GM06990 (cell line): Measurements from ENCODE around the gene FAM89A.
"Not testable (repeated sequence)": the region's sequence is repeated elsewhere in the genome, so short reads cannot be mapped to it uniquely, and the experiment has no call there.

ENCODE experiments used
- DNase-seq: peaks from one replicate; pipeline ENCODE4 v3.0.0-alpha.2; 2011; ENCODE audit not compliant: insufficient read length; ENCODE audit errors: extremely low read depth
- H3K27me3 ChIP-seq: replicated peaks from 2 replicates; pipeline ENCODE4 v1.6.0; 2011; ENCODE audit warnings: low read length; ENCODE audit not compliant: control insufficient read depth, insufficient read depth
- H3K36me3 ChIP-seq: 2 replicates; pipeline ENCODE4 v1.5.1; 2011; ENCODE audit warnings: low read length; ENCODE audit not compliant: control insufficient read depth, insufficient read depth
- H3K4me3 ChIP-seq: replicated peaks from 2 replicates; pipeline ENCODE4 v1.5.1; 2011; ENCODE audit warnings: low read depth, mild to moderate bottlenecking, control low read depth, low read length
- CTCF ChIP-seq: IDR thresholded peaks from 2 replicates; pipeline ENCODE4 v1.5.1; 2011; ENCODE audit warnings: low read length, control low read depth, mild to moderate bottlenecking, inconsistent platforms; ENCODE audit not compliant: insufficient read depth, poor library complexity, severe bottlenecking

FAM89A gene

GRCh38 chr1:231055271-231055670 is 15.2 kb upstream of the FAM89A start:
- H3K36me3 ChIP-seq: no peaks in the 10 kb centered on the region
- H3K4me3 ChIP-seq: no peak overlapping the region
- DNase-seq: no peak
- no peaks in the 10 kb centered on the region for H3K27me3 ChIP-seq
- no peak for TF ChIP-seq CTCF

GRCh38 chr1:231053493-231054162 is 13.6 kb upstream of the FAM89A start:
- H3K4me3 ChIP-seq: no peak overlapping the region
- DNase-seq: no peak
- no peaks in the 10 kb centered on the region for H3K36me3 ChIP-seq
- no peaks in the 10 kb centered on the region for H3K27me3 ChIP-seq
- no peak for TF ChIP-seq CTCF

GRCh38 chr1:231052777-231053176 is 12.7 kb upstream of the FAM89A start:
- Histone ChIP-seq H3K4me3 (no peak overlapping the region), H3K27me3 (no peaks in the 10 kb centered on the region), H3K36me3 (no peaks in the 10 kb centered on the region)
- TF ChIP-seq CTCF: no peak
- DNase-seq: no peak

- H3K36me3 ChIP-seq, DNase-seq, H3K27me3 ChIP-seq, H3K4me3 ChIP-seq: not testable (repeated sequence)
Measured at GRCh38 chr1:231050932-231051331, 10.9 kb upstream of the FAM89A start.

- TF ChIP-seq CTCF: no peak
- Histone ChIP-seq H3K27me3 (no peaks in the 10 kb centered on the region), H3K36me3 (no peaks in the 10 kb centered on the region), H3K4me3 (no peak overlapping the region)
- no peak for DNase-seq
Measured at GRCh38 chr1:231050395-231050794, 10.3 kb upstream of the FAM89A start.

- no peak for DNase-seq
- no peaks in the 10 kb centered on the region for H3K36me3 ChIP-seq
- no peaks in the 10 kb centered on the region for H3K27me3 ChIP-seq
- H3K4me3 ChIP-seq: no peak overlapping the region
- TF ChIP-seq CTCF: no peak
Measured at GRCh38 chr1:231049121-231049979, 9.3 kb upstream of the FAM89A start.

- DNase-seq, H3K36me3 ChIP-seq, H3K27me3 ChIP-seq, H3K4me3 ChIP-seq: not testable (repeated sequence)
Measured at GRCh38 chr1:231048419-231048818, 8.4 kb upstream of the FAM89A start.

GRCh38 chr1:231047529-231047928 is 7.5 kb upstream of the FAM89A start:
- H3K36me3 ChIP-seq, H3K27me3 ChIP-seq, DNase-seq, H3K4me3 ChIP-seq: not testable (repeated sequence)
